GM21619 (cell line): ENCODE measurements around the gene DENND4B.

Experiments used
- ATAC-seq: cut with Tn5 transposase; IDR thresholded peaks from one replicate; pipeline ENCODE4 v1.9.1; 2021; ENCODE audit not compliant: unreplicated experiment

DENND4B gene

DNA sequence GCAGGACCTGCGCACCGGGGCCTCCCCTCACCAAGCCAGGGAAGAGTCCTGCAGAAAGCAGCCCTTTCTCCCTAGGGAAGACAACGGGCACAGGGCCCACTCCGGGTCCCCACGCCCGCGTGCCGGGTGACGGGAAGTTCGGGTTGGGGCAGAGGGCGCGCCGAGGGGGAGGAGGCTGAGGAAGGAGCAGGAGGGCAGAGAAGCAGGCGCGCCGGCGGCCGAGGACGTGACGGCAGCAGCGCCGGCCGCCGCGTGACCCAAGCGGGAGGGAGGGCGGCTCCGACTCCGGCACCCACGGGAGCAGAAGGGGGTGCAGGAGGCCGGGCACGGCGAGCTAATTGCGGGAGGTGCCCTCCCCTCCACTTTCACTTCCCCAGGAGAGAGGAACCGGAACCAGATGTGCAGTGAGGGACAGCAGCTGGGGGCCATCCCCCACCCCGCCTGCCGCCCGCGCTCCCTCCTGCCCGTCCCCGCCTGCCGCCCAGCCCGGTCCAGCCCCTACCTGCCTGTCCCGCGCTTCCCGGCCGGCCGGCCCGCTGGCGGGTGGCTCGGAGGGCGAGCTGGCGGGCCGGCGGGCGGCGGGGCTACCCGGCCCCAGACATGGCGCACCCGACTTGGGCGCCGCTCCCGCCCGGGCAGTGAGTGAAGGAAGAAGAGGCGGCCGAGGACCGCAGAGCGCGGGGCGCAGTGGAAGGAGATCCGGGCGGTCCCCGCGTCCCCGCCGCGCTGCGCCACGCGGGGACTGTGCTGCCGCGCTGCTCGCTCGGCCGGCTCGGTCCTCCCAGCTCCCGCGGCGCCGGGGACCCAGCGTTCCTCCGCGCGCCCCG is 510 bp downstream of the DENND4B start:
- ATAC-seq = peak; percentile 73

DNA sequence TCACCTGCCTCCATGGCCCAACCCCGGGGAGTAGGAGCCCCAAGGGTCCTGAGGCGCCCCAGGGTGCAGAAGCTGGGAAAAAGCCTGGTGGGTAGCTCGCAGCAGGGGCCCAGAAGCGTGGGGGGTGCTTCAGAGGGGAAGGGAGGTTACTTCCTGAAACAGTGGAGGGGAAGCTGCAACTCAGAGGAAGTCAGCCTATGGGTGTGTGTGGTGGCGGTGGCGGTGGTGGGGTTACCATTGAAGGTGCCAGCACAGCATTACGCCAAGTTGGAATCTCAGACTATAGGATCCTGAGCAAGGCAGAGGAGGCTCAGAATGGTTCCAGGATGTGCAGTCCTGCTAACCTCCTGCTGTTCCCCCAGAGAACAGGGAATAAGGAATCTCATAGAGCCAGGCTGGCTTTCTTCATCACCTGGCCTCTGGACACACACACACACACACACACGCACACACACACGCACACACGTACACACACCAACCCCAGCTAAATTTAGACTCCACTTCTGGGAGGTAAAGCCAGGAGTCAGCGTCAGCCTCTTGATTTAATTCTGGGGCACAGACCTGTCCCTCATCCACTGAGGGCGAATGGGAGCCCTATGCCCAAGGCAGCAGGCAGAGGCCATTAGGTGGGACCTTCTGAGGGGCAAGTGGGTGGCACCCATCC is 1.3 kb downstream of the DENND4B start:
- ATAC-seq = peak; percentile 11

DNA sequence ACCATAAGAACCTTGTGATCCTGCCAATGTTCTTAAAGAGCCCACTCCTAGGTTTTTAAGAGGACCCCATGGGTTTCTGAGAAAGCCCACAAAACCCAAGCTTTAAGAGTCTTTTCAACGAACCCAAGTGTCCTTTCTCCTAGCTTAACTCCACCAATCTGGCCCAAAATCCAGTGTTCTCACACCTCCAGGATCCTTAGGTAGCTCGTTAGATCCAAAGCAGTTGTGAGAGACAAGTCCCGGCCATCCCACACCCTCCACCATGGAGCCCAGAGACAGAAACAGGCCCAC is 1.7 kb downstream of the DENND4B start:
- ATAC-seq = no peak

DNA sequence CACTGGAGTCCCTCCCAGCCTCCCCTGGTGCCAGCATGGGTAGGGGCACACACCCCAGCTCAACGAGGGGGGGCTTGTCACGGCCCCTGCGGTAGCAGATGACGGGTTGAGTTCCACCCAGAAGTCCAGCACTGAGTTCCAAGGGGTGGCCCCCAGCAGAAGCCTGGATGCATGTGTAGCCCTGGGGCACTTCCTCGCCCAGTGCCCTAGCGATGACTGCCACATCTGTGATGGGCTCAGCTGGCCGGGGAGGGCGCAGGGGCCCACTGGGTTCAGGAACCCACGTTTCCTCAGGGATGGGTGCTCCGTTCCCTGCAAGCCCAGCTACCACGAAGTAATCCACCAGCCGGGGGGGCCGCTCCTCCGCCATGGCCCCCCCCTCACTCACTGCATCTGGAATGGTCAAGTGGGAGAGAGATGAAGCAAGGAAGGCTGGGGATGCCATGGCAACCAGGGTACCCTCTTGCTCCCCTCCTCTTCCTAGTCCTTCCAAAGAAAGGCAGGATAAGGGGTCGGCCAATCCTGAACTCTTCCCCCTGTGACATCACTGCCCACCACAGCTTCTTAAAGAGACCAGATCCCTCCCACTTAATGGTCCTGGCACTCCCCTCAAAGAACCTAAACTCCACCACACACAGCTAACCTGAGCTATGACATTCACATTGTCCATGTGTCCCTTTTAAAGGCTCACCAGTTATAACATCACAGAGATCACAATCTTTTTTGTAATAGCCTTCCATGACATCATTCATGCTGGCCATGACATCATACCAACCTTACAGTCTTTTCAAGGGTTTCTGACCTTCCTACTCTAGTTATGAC is 2.3 kb downstream of the DENND4B start:
- ATAC-seq = no peak

DNA sequence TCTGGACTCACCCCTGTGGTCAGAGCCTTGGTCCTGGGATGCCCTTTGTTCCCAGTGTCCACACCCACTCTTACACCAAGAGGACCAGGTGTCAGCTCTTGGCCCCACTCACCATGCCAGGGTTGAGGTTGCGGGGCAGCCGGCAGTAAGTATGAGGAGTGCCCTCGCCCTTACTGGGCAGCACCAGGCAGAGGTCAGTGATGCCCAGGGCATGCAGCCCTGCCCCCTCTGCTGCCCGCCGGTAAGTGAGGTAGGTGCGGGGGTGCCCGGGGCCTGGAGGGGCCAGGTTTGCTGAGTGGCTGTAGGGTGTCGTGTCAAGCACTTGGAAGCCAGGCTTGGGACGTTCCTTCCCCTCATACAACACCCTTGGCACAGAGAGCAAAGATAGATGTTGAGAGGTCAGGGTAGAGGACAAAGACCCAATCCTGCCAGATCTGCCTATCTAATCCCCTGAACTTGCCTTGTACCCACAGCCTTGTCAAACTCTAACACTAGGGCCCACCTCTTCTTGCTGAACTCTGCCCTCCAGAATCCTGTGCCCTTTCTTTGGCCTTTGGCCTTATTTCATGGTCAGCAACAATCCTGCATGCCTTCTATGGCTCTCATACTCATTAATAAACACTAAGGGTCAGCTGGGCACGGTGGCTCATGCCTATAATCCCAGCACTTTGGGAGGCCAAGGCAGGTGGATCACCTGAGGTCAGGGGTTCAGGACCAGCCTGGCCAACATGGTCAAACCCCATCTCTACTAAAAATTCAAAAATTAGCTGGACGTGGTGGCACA is 3.6 kb downstream of the DENND4B start:
- ATAC-seq = no peak

DNA sequence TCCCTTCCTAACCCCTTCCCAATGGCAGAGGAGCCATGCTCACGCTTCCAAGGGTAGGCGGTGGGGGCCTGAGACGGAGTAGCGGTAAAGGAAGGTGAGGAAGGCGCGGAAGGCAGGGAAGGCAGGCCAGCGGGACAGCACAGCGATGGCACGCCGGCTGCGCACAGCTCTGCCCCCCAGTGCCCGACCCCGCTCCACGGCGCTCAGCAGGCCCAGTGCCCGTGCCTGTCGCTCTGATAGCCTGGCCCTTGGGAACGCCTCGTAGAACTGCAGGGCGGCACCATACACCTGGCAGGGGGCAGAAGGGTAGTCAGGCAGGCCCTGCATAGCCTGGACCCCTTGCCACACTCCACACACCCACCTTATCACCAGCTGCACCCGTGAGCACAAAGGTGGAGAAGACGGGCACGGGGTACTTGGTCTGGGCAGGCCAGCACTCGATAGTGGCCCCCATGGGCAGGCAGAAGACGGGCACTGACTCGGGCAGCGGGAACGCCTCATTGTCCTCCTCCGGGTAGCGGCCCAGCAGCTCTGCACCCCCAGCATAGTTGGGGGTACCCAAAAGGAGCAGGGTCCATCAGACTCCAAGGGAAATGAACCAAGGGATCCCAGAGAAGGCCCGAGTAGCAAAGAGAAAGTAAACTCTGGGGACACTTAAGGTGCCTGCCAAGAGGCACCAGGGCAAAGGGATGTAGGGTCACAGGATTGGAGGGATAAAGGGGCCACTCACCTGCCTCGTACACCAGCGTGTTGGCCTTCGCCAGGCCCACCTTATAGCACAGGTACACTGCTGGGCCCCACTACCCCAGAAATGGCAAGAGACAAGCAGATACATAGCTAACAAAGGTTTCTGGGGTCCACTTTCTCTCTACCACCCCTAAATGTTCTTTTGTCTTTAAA is 4.4 kb downstream of the DENND4B start:
- no peak for ATAC-seq

DNA sequence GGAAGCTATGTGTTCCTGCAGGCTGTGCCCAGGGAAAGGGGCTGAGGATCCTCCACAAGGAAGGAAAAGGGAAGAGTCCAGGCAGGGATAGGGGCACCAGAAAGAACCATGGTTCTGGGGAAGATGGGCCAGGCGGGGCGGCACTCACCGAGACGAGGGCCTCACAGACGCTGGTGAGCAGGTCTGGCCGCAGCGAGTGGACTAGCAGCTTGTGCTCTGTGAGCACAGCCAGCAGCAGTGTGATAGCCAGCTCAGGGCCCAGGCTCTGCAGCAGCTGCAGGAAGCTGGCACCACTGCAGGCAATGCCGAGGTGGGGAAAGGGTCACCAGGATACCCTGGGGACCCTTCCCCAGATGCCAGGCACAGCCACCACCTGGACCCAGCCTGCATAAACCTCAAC is 5.8 kb downstream of the DENND4B start:
- no peak for ATAC-seq

DNA sequence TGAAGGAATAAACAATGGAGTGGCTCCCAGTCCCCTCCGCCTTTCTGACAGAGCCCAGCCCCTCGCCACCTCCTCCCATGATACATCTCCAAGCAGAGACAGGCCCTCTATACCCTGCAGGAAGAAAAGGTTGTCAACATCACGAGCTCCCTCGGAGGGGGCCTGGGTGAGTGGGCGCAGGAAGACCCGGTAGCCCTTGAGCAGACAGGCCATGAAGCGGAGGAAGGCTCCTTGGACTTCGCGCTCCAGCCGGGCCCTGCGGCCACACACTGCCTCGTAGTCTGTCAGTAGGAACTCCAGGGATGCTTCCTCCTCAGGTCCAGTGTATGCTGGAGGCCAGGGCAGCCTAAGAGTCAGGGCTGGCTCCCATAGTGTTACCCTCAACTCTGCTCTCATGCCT is 7.0 kb downstream of the DENND4B start:
- no peak for ATAC-seq

DNA sequence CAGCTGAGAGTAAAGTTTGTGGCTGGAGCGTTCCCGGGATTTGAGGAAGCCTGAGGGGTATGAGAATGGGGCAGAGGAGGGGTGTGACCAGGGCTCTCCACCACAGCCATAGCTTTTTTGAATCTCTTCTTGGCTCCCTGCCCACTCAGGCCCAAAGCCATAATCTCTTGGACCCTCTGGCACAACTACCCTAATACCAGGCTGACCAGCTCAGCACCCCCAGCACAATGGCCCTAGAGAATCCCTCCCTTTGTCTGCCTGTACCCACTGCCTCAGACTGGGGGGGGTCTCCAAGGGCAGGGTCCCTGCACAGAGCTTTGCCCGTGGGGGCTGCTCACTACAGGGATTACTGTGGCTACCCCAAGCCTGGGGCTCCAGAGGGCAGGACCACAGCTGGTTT is 7.5 kb downstream of the DENND4B start:
- ATAC-seq = no peak

DNA sequence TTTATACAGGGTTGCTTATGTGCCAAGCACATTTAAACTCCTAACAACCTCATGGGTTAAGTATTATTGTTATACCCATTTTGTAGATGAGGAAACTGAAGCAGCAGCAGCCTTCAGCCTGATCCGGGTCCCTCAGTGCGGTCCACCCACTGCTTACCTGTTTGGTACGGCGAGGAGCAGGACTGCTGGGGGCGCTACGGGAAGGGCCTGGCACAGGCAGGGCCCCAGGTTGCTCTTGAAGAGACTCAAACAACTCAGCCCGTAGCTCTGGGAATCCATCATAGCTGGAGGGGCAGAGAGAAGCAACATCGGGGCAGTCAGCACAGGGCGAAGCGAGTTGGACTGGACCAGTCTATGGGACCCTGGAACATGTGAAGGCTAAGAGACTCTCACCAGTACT is 9.2 kb downstream of the DENND4B start:
- no peak for ATAC-seq

DNA sequence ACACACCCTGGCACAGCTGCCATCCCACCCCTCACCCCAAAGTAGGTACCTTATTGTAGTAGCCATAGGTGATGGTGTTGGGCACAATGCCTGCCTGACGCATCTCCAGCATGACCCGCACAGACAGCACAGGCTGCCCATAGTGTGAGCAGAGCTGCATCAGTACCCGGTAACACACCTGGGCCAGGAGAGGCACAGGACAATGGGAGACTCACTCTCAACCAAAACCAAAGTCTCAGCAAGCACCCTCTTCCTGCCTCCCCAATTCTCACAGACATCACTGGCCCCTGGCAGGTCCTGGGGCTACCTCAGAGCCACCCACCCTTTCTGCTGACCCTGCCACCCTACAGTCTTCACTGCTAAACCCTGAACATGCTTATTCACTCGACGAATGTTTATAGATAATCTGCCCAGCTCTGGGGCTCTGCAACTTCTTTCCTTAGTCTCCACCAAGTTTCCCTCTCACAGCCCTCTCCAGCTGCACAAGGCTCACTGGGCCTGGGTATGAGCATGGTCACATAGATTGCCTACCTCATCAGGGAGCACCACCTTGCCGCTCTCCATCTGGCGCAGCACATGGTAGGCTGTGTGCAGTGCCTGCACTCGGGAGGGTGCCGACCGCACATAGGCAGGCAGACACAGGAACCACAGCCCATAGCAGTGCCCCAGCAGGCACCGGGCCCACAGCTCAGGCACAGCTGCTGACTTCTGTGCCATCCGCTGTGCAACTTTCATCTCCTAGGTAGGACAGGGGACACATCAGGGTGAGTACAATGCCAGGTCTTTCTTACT is 10.3 kb downstream of the DENND4B start:
- ATAC-seq = no peak

DNA sequence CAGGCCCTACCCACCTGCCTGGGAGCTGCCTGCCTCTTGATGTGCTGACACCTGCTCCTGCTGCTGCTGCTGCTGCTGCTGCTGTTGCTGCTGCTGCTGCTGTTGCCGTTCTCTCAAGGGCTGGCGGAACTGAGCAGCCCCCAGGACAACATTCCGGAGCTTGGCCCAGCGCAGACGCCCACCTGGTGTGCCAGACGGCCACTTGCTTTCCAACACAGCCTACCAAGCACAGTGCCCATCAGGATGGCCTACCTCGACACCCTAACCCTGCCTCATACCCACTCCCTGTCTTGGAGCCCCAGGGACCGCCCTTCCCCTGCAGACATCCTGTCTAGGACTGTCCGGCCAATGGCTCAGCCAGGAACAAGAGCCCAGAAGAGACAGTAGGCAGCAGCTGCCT is 11.8 kb downstream of the DENND4B start:
- ATAC-seq = no peak

DNA sequence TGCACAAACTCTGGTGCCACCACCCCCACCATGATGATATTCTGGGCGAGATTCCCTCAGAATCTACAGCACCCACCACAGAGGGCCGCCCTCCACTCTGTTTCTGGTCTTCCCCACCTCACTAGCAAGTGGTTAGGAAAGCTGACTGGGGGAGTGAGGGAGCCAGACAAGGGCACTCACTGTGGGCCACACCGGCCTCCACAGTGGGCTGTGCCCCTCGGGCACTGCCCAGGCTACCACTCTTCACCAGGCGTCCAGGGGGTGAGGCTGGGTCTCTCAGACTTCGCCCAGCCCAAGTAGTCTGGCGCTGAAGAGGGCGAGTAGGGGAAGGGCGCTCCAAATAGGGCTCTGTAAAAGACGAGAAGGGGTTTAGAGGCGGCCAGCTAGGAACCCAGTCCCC is 12.6 kb downstream of the DENND4B start:
- no peak for ATAC-seq

DNA sequence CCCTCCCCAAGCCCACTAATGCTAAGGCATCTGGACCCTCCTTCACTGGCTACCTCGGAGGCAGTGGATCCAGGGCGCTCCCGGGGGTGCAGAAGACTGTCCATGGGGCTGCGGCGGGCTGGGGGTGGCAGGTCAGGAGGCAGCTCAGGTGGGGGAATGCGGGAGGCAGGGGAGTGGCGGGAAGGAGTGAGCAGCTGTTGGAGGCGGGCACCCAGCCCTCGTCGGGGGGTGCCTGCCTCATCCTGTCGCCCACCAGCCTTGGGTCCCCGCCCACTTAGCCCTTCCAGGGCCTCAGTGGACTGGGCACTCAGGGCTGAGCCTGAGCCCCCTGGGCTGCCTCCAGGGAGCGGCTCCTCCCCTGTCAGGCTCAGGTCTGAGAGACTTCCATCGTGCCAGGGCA is 13.1 kb downstream of the DENND4B start:
- ATAC-seq = no peak

DNA sequence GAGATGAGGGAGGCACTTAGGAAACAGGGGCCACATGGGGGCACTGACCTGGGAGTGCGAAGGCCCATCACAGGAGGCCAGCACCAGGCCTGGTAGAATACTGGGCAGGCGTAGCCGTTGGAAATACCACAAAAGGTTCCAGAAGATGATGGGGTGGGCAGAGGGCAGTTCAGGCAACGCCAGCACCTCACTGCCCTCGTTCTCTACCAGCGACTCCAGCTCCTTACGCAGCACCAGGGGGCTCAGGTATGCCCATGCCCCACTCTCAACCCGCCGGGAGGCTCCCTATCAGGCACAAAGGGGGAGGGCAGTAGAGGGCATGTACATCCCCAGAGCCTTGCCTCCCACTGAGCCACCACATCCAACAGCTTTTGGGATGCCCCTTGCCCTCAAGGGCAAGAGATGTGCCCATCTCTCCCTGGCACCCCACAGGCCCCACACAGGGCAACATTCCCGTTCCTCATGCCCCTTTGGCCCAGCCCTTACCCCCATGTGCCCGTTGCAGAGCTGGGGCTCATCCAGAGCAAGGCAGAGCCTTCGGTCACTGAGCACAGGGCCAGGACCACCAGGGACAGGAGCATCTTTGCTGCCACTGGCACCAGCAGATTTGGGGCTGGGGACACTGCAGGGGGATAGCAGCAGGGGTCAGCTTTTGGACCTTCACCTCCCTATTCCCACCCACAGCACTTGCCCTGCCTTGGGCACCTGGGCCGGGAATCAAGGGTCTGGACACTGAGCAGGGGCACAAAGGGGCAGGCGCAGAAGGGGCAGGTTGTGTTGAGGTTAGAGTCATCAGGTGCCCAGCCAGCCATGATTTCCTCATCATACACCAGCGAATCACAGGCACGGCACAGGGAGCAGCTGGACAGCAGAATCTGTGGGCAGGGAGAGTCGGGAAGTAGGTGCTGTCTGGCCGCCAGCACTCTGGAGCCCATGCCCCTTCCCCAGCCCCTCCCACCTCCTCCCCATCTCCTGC is 14.1 kb downstream of the DENND4B start:
- ATAC-seq = no peak

DNA sequence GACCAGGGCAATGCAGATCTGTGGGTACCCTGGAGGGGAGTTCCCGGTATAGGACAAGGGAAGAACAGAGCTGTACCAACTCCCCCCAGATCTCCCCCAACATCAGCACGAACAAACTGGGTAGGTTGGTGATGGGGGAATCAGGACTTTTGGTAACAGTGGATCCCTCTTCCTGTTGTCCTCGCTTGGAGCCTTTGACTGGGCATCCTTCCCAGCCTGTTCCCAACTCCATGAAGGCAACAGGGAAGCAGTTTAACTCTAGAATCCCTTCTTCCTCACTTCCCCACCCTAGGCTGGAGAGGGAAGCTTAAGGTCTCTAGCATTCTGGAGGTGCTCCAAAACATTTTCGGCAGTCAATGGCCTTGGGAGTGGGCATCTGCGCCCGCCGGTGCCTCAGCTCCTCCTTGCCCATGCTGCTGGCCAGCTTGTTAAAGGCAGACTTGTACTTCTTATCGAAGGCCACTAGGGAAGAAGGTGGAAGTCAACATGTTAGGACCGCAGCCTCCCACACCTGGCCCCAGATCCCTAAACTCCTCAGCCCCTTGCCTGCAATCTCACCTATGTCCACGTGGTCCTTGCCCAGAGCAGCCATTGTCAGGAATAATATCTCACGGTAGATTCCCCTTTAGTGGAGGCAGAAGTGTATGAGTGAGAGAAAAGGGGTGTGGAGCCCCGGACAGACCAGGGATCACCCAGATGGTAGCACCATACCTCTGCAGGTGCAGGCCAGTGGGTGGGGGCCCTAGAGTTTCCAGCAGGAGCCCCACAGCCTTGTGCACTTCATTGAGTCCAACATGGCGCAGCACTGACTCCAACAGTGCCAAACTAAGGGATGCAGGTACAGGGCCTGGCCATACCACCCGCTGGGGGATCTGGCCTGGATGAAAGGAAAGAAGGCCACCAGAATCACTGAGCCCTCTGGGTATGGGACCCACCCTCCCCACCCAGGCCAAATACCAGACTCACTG is 16.3 kb downstream of the DENND4B start:
- ATAC-seq = no peak

DNA sequence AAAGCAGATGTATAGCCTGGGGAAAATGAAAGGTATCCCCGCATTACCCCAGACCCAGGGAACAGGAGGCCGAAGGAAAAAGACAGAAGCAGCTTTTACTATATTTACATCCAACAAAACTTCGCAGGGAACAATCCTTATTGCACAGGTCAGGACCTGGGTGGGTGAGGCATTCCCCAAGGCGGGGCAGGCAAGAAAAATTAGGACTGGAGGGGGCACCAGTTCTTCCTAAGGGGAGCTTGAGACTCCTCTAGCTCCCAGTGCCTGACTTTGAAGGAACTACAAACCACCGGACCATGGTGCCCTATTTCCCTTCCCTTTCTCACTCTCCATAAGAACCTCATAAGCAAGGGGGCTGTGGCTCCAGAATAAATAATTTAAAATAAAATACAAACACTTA is 17.1 kb downstream of the DENND4B start:
- no peak for ATAC-seq
